Left lung (tissue), 10 donors: ENCODE results near the gene SPIRE1. TPM values are rescaled to one million over a fixed set of nuclear protein-coding genes. Genes with fewer than 3 reads are reported as not detected.

Source experiments
- ATAC-seq: fragments of 200-7000 bp; cut with Tn5 transposase; one replicate; pipeline ENCODE4 v1.9.1; 2020; ENCODE audit warnings: moderate library complexity
- DNase-seq, 4 donors: peaks; one replicate each; pipeline ENCODE4 v3.0.0-alpha.2; 2013 to 2020
- H3K27ac ChIP-seq, 2 donors: fragments of 200-600 bp; sonication (generic) in 1 of 2; one replicate each; pipeline versions ENCODE4 v1.5.0 to v1.8.0; 2020 to 2021
- H3K27me3 ChIP-seq, 2 donors: fragments of 200-600 bp; sonication (generic) in 1 of 2; one replicate each; pipeline versions ENCODE4 v1.5.0 to v1.8.0; 2020 to 2021
- H3K36me3 ChIP-seq, 2 donors: fragments of 200-600 bp; sonication (generic) in 1 of 2; one replicate each; pipeline versions ENCODE4 v1.5.0 to v1.8.0; 2020 to 2021
- H3K4me1 ChIP-seq, 2 donors: fragments of 200-600 bp; one replicate each; pipeline ENCODE4 v1.8.0; 2021
- H3K4me3 ChIP-seq, 2 donors: fragments of 200-600 bp; sonication (generic) in 1 of 2; one replicate each; pipeline versions ENCODE4 v1.5.0 to v1.8.0; 2020 to 2021; ENCODE audit warnings: mild to moderate bottlenecking in 1 of 2
- H3K9me3 ChIP-seq, 2 donors: fragments of 200-600 bp; sonication (generic) in 1 of 2; one replicate each; pipeline versions ENCODE4 v1.5.0 to v1.8.0; 2020 to 2021
- CTCF ChIP-seq, 2 donors: fragments of 200-600 bp; sonication (generic) in 1 of 2; IDR thresholded peaks; one replicate each; pipeline versions ENCODE4 v1.5.0 to v1.8.0; 2021; ENCODE audit warnings: antibody characterized with exemption in 2 of 2
- intact Hi-C, 2 donors: fragments of 100-400 bp; cut with DNase I; formaldehyde crosslinking; loops; one replicate each; pipeline versions ENCODE4 v1.11.2 to v1.14.2; 2022
- polyA plus RNA-seq, 6 donors: library from polyadenylated mRNA; unstranded; fragments of 120-200 nt; gene quantifications; one replicate each; pipeline ENCODE4 v1.2.1, GENCODE V29; 2013; ENCODE audit not compliant: insufficient read length in 6 of 6
- total RNA-seq, 2 donors: library from RNA; stranded (reverse); fragmentation: NEBNext Ultra II Directional; extraction: Animal tissue kit (Norgen Biotek cat#: 25700); gene quantifications; one replicate each; pipeline ENCODE4 v1.2.1, GENCODE V29; 2021
- donor health status: DM: no; HTN: yes; CAD: no.
- donor health status: DM: no; HTN: no; CAD: no.

Gene SPIRE1
- total and polyA plus RNA-seq, 8 donors: 12.1 to 50.4 (median 15.7) TPM

DNA sequence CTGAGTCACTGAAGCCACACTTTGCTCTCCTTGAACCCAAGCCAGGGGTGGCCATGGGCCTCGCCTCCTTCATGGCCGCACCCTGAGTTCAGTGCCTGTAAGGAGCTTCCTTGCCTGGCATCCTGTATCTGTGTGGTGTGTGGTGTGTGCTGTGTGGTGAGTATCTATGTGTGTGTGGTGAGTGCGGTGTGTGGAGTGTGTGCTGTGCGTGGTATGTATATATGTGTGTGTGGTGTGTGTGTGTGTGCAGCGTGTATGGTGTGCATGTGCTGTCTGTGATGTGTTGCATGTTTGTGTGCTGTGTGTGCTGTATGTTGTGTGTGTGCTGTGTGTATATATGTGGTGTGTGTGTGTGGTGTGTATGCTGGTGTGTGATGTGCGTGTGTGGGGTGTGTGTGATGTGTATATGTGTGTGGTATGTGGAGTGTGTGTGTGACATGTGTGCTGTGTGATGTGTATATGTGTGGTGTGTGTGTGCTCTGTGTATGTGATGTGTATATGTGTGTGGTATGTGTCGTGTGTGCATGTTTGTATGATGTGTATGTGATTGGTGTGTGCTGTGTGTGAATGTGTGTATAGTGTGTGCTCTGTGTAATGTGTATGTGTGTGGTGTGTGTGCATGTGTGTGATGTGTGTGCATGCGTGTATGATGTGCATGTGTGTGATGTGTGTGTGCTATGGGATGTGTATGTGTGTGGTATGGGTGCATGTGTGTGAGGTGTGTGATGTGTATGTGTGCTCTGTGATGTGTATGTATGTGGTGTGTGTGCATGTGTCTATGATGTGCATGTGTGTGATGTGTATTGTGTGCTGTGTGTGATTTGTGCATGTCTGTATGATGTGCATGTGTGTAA, 227.5 kb downstream of the SPIRE1 start:
- no peak overlapping the region for H3K27ac ChIP-seq
- H3K9me3 ChIP-seq: no peaks in the 10 kb centered on the region
- no peak overlapping the region for H3K4me3 ChIP-seq
- no peak for TF ChIP-seq CTCF (IDR thresholded peaks at IDR 0.05)
- peaks cover 0 to 54% of the 10 kb centered on the region in 2 donors for H3K36me3 ChIP-seq
- DNase-seq (no peak), ATAC-seq (no peak)
- H3K4me1 ChIP-seq: no peaks in the 10 kb centered on the region
- intact Hi-C loops: no loop called here
- no peaks in the 10 kb centered on the region for H3K27me3 ChIP-seq

DNA sequence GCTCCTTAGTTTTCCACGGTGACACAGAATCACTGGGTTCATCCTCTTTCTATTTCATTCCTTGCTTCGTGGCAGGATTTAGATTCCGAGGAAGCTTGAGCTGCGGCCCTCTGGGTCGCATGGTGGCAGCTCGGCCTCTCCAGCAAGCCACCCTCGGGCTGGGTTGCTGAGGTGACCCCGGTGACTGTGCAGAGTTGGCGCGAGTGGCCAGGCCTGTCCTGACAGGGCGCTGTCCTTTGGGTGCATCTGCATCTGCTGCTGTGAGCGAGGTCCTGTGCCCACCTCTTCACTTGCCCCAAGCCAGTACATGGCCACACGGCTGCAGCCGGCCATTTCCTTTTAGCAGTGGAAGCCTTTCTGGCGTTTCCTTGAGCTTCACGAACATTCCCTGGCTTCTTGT, 228.4 kb downstream of the SPIRE1 start:
- peaks cover 0 to 52% of the 10 kb centered on the region in 2 donors for H3K36me3 ChIP-seq
- intact Hi-C loops: no loop called here
- no peaks in the 10 kb centered on the region for H3K9me3 ChIP-seq
- H3K4me3 ChIP-seq: no peak overlapping the region
- ATAC-seq (no peak), DNase-seq (no peak)
- H3K27ac ChIP-seq: no peak overlapping the region
- H3K27me3 ChIP-seq: no peaks in the 10 kb centered on the region
- no peak for TF ChIP-seq CTCF (IDR thresholded peaks at IDR 0.05)
- no peaks in the 10 kb centered on the region for H3K4me1 ChIP-seq

DNA sequence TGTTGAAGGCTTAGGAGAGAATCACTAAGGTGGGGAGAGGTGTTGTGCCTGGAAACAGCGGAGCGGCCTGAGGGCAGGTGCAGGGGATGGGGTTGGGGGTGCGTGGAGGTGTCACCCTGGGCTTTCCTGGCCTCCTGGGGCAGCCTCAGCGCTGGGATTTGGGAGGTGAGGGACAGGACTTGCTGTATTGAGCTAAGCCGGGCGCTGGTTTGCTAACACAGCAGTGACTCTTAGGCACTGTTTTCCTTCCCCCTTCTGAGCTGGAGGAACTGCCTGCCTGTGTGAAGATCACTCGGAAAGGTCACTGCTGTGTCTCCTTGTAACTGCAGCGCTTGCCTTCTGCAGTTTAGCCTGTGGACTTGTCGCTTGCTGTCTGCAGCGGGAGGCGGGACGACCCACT, 229.0 kb downstream of the SPIRE1 start:
- Histone ChIP-seq H3K4me1 (no peaks in the 10 kb centered on the region), H3K4me3 (no peak overlapping the region), H3K27me3 (no peaks in the 10 kb centered on the region), H3K9me3 (no peaks in the 10 kb centered on the region), H3K36me3 (peaks cover 0 to 46% of the 10 kb centered on the region in 2 donors), H3K27ac (no peak overlapping the region)
- ATAC-seq: no peak
- intact Hi-C loops: no loop called here
- no peak for DNase-seq
- no peak for TF ChIP-seq CTCF (IDR thresholded peaks at IDR 0.05)

DNA sequence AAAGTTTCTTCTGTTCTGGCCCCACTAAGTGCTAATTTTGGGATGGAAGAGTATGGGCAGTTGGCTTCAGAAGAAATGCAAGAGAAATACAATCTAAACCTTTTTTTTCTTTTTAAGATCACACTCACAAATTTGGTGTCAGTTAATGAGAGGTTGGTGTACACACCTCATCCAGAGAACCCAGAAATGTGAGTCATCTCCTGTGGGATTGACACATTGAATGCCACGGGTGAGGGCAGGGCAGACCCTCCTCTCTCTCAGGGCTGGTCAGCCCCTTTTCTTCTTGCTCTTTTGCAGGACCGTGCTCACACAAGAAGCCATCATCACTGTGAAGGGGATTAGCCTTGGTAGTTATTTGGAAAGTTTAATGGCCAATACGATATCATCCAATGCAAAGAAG, 231.0 kb downstream of the SPIRE1 start:
- no peak for ATAC-seq
- Histone ChIP-seq H3K4me3 (no peak overlapping the region), H3K9me3 (no peaks in the 10 kb centered on the region), H3K27me3 (no peaks in the 10 kb centered on the region), H3K36me3 (peaks cover 0 to 26% of the 10 kb centered on the region in 2 donors), H3K27ac (no peak overlapping the region), H3K4me1 (no peaks in the 10 kb centered on the region)
- intact Hi-C loops: no loop called here
- no peak for DNase-seq
- TF ChIP-seq CTCF (IDR thresholded peaks at IDR 0.05): no peak

- Histone ChIP-seq H3K27me3 (peaks cover 0 to 6% of the 10 kb centered on the region in 2 donors), H3K36me3 (peaks cover 0 to 10% of the 10 kb centered on the region in 2 donors), H3K4me3 (no peak overlapping the region), H3K4me1 (peaks cover 0 to 11% of the 10 kb centered on the region in 2 donors), H3K9me3 (no peaks in the 10 kb centered on the region), H3K27ac (no peak overlapping the region)
- DNase-seq: no peak
- intact Hi-C loops: no loop called here
- no peak for TF ChIP-seq CTCF (IDR thresholded peaks at IDR 0.05)
- ATAC-seq: no peak
Observed at GRCh38 chr18:12424252-12424651, 233.7 kb downstream of the SPIRE1 start.
